Stimulated activated CD8-positive, alpha-beta memory T cell treated with anti-CD3 and anti-CD28 coated beads, Interleukin-7, amount 100 ng/mL, for 1 hour (primary cell): ENCODE results near the gene TRABD2A.
"Not testable (repeated sequence)": the region's sequence is repeated elsewhere in the genome, so short reads cannot be mapped to it uniquely, and the experiment has no call there.

ENCODE experiments used
- DNase-seq, 2 donors: peaks; one replicate each; pipeline ENCODE4 v3.0.0-alpha.2; 2020; ENCODE audit warnings: low read depth in 2 of 2

Gene TRABD2A

GRCh38 chr2:84880645-84881521 lies at the start of gene TRABD2A:
Gene TRABD2A, minus strand, starts transcription at chr2:84881084. Its CDS starts 45 bp downstream, at chr2:84881039.
- no peak for DNase-seq

- DNase-seq: no peak
Measured at GRCh38 chr2:84927275-84927627, 46.4 kb upstream of the TRABD2A start.

- peak; percentile 95 to 98 for DNase-seq
Measured at GRCh38 chr2:84925724-84926376, 45.0 kb upstream of the TRABD2A start.

GRCh38 chr2:84925336-84925723 lies 44.4 kb upstream of the TRABD2A start:
- DNase-seq: no peak

GRCh38 chr2:84924173-84925106 lies 43.6 kb upstream of the TRABD2A start:
- DNase-seq: no peak

GRCh38 chr2:84923009-84923408 lies 42.1 kb upstream of the TRABD2A start:
- DNase-seq: no peak

- DNase-seq: no peak
Measured at GRCh38 chr2:84919885-84920580, 39.1 kb upstream of the TRABD2A start.

GRCh38 chr2:84918430-84918829 lies 37.5 kb upstream of the TRABD2A start:
- DNase-seq: no peak

GRCh38 chr2:84917821-84918220 lies 36.9 kb upstream of the TRABD2A start:
- DNase-seq: not testable (repeated sequence)

- DNase-seq: not testable (repeated sequence)
Measured at GRCh38 chr2:84915675-84916074, 34.8 kb upstream of the TRABD2A start.

- DNase-seq: no peak
Measured at GRCh38 chr2:84914334-84914733, 33.5 kb upstream of the TRABD2A start.

- DNase-seq: no peak
Measured at GRCh38 chr2:84912984-84913383, 32.1 kb upstream of the TRABD2A start.

- DNase-seq: no peak
Measured at GRCh38 chr2:84911135-84911678, 30.3 kb upstream of the TRABD2A start.

GRCh38 chr2:84908948-84909713 lies 28.2 kb upstream of the TRABD2A start:
- no peak for DNase-seq

GRCh38 chr2:84906900-84907714 lies 26.2 kb upstream of the TRABD2A start:
- no peak for DNase-seq

GRCh38 chr2:84906108-84906899 lies 25.4 kb upstream of the TRABD2A start:
- DNase-seq: no peak

- peak; percentile 83 to 87 for DNase-seq
Measured at GRCh38 chr2:84905181-84906107, 24.6 kb upstream of the TRABD2A start, which contains the start of gene TMSB10. Gene TMSB10, plus strand, starts transcription at chr2:84905656.
